ENCODE data around the gene MUCL3. TPM values are rescaled to one million over a fixed set of nuclear protein-coding genes. Genes with fewer than 3 reads are reported as not detected.
"Not testable (repeated sequence)": the region's sequence is repeated elsewhere in the genome, so short reads cannot be mapped to it uniquely, and the experiment has no call there.

Gene MUCL3
- total and polyA plus RNA-seq, 2 donors: not detected

DNA sequence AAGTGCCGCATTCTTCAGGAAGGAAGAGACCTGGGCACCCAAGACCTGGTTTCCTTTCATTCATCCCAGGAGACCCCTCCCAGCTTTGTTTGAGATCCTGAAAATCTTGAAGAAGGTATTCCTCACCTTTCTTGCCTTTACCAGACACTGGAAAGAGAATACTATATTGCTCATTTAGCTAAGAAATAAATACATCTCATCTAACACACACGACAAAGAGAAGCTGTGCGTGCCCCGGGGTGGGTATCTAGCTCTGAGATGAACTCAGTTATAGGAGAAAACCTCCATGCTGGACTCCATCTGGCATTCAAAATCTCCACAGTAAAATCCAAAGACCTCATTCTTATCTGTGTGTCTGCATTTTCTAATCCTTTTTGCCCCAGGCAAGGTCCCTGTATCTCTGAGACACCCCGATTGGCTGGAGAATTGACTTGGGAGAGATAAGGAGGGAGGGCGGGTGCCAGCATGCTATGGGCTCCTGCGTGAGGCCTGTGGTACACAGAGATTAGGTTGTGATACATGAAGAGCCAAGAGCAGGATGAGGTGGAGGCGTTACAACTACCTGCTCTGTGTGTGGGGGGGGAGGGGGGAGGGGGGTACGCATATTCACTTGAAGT, 47.5 kb downstream of the MUCL3 start:
- no peaks in the 10 kb centered on the region for H3K4me1 ChIP-seq (ENCODE audit: insufficient read depth)
- no peak overlapping the region for H3K4me3 ChIP-seq (ENCODE audit: low read depth, low read length)
- no peak for DNase-seq (ENCODE audit: extremely low spot score)
- 58% methylated on average over 9 of the region's 9 CpGs for WGBS
- H3K36me3 ChIP-seq (ENCODE audit: insufficient read depth): no peaks in the 10 kb centered on the region
- no peak overlapping the region for H3K27ac ChIP-seq (ENCODE audit: low read depth)

DNA sequence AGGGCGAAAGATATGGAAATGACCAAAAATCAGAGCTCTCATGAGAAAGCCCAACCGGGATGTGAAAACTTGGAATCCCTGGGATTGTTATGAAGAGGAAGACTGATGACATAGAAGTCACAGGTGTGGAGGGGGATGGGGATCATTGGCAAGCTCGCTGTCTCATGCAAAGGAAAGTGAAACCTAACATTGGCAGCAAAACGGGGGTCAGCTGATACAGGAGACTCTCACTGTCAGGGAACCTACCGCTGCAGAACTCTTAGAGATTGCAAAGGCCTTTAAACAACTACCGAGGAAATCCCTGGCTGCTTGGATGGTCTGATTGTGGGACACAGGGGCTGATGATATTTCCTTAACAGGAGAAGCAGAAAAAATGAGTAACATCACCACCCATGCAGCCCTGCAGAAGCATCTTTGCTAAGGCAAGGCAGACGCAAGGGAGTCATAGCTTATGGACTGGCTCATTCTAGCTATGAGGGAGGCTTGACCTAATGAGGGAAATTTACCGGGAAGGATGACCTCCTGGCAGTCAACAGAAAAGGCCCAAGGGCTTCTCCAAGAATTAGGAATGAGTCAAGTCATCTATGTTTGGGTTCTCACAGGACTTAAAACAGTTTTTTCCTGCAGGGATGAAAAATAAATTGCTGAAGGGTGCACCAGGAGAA, 49.8 kb downstream of the MUCL3 start:
- no peak overlapping the region for H3K4me3 ChIP-seq (ENCODE audit: low read depth, low read length)
- H3K27ac ChIP-seq (ENCODE audit: low read depth): no peak overlapping the region
- 72% methylated on average over 8 of the region's 8 CpGs for WGBS
- H3K36me3 ChIP-seq (ENCODE audit: insufficient read depth): no peaks in the 10 kb centered on the region
- DNase-seq (ENCODE audit: extremely low spot score): no peak
- H3K4me1 ChIP-seq (ENCODE audit: insufficient read depth): no peaks in the 10 kb centered on the region

DNA sequence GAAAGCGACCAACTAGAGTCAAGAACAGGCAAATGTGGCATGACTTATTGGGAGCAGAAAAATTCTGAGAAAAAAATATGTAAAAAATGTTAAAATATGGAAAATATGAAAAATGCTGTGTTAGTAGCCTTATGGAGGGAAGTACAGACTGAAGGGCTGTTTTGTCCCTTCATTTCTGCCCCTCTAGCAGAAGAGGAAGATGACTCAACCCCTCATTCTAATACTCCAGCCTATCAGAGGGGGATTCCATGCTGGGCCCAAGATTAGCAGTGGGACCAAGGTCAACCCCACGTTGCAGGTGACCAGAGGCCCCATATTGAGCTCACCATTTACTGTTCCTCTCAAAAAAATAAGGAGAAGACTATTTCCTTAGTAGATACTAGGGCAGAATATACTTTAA, 51.1 kb downstream of the MUCL3 start:
- Histone ChIP-seq H3K36me3 (ENCODE audit: insufficient read depth) (no peaks in the 10 kb centered on the region), H3K4me3 (ENCODE audit: low read depth, low read length) (no peak overlapping the region), H3K27ac (ENCODE audit: low read depth) (no peak overlapping the region), H3K4me1 (ENCODE audit: insufficient read depth) (no peaks in the 10 kb centered on the region)
- DNase-seq (ENCODE audit: extremely low spot score): no peak
- WGBS: 83% methylated on average over 2 of the region's 2 CpGs

DNA sequence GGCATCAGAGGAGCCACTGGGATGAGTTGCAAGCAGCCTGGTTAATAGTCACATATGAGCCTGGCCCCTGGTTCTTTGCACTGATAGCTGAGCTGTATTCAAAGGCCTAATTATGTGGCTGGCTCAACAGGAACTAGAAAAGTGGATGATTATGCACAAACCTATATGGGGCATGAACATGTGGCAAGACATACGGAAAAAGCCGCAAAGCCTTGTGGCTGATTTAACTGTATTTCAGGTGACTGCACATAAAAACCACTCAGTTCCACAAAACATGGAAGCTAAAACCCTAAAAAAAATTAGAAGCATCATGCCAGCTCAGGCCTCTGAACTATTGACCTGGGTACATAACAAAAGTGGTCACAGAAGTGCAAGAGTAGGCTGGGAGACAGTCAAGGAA, 56.5 kb downstream of the MUCL3 start:
- H3K27ac ChIP-seq (ENCODE audit: low read depth): no peak overlapping the region
- 93% methylated on average over 2 of the region's 2 CpGs for WGBS
- no peak overlapping the region for H3K4me3 ChIP-seq (ENCODE audit: low read depth, low read length)
- no peaks in the 10 kb centered on the region for H3K4me1 ChIP-seq (ENCODE audit: insufficient read depth)
- no peak for DNase-seq (ENCODE audit: extremely low spot score)
- H3K36me3 ChIP-seq (ENCODE audit: insufficient read depth): no peaks in the 10 kb centered on the region

DNA sequence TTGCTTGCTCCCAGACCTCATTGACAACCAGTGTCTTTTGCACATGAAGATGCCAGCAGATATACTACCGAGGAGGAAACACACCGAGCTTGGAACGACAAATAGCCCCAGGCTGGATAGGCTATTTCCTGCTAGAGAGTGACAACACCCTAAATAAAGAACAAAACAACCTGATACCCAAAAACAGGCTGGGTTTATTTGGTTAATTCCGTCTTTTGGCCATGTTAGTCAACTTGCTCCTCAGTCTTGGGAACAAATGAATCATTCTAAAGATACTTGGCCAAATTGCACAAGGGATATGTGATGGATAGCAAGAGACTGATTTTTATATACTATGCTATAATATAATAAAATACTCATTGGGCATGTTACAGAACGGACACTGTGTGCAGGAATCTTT, 58.0 kb downstream of the MUCL3 start:
- Histone ChIP-seq H3K36me3 (ENCODE audit: insufficient read depth) (no peaks in the 10 kb centered on the region), H3K4me1 (ENCODE audit: insufficient read depth) (no peaks in the 10 kb centered on the region), H3K4me3 (ENCODE audit: low read depth, low read length) (no peak overlapping the region), H3K27ac (ENCODE audit: low read depth) (no peak overlapping the region)
- WGBS: 55% methylated on average over 5 of the region's 5 CpGs
- no peak for DNase-seq (ENCODE audit: extremely low spot score)

DNA sequence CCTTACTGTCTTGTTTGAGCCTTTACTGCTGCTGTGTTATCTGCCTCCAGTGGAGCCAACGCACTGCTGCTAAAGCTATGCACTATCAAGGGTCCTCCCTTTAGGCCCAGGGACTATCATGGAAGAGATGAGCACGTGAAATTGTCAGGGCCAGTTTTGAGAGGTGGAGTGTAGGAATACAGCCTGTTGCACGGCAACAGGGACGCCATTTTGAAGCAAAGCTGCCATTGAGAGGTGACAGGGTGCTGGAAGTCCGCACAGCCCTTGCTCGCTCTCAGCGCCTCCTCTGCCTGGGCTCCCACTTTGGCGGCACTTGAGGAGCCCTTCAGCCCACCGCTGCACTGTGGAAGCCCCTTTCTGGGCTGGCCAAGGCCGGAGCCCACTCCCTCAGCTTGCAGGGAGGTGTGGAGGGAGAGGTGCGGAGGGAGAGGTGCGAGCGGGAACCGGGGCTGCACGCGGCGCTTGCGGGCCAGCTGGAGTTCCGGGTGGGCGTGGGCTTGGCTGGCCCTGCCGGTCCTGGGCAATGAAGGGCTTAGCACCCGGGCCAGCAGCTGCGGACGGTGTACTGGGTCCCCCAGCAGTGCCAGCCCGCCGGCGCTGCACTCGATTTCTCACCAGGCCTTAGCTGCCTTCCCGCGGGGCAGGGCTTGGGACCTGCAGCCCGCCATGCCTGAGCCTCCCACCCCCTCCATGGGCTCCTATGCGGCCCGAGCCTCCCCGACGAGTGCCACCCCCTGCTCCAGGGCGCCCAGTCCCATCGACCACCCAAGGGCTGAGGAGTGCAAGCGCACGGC, 59.5 kb downstream of the MUCL3 start:
- H3K27ac ChIP-seq (ENCODE audit: low read depth); H3K4me1 ChIP-seq (ENCODE audit: insufficient read depth); H3K4me3 ChIP-seq (ENCODE audit: low read depth, low read length); H3K36me3 ChIP-seq (ENCODE audit: insufficient read depth); DNase-seq (ENCODE audit: extremely low spot score): not testable (repeated sequence)
- WGBS: 95% methylated on average over 37 of the region's 39 CpGs

DNA sequence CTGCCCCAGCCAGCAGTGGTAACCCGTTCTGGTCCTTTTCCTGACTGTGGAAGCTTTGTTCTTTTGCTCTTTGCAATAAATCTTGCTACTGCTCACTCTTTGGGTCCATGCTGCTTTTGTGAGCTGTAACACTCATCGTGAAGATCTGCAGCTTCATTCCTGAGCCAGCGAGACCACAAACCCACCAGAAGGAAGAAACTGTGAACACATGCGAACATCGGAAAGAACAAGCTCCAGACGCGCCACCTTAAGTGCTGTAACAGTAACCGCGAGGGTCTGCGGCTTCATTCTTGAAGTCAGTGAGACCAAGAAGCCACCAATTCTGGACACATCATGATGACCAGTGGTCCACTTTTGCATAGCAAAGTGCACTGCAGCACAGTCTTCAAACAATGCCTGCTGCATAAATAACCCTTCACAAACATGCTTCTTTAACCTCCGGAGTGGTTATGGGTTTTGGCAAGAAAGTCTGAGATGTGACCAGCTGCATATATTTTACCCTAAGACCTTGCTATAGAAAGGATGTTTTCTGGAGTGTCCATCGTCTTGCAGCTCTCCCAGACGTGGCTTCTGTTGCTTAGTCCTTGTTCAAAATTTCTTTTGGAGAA, 60.6 kb downstream of the MUCL3 start:
- no peaks in the 10 kb centered on the region for H3K4me1 ChIP-seq (ENCODE audit: insufficient read depth)
- H3K4me3 ChIP-seq (ENCODE audit: low read depth, low read length): no peak overlapping the region
- DNase-seq (ENCODE audit: extremely low spot score): no peak
- WGBS: 87% methylated on average over 13 of the region's 13 CpGs
- no peak overlapping the region for H3K27ac ChIP-seq (ENCODE audit: low read depth)
- H3K36me3 ChIP-seq (ENCODE audit: insufficient read depth): no peaks in the 10 kb centered on the region

DNA sequence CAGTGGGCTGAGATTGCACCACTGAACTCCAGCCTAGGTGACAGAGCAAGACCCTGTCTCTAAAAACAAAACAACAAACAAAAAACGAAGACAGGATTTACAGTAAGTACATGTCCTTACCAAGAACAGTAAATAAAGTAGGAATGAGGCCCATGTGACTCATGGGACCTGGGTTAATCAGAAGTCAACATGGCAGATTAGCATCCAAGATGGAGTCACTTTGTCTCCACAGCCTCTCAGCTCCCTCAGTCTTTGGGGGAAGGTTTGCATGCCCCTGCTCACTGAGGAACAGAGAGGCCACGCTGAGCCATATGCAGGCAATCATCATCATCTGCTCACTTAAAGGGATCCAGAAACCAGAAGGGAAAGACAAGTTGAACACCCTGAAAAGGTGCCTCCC, 61.7 kb downstream of the MUCL3 start:
- H3K36me3 ChIP-seq (ENCODE audit: insufficient read depth): no peaks in the 10 kb centered on the region
- no peak for DNase-seq (ENCODE audit: extremely low spot score)
- WGBS: 64% methylated on average over 2 of the region's 2 CpGs
- H3K27ac ChIP-seq (ENCODE audit: low read depth): no peak overlapping the region
- no peak overlapping the region for H3K4me3 ChIP-seq (ENCODE audit: low read depth, low read length)
- no peaks in the 10 kb centered on the region for H3K4me1 ChIP-seq (ENCODE audit: insufficient read depth)

Small RNA genes lying within 50 kb of the gene (small RNA-seq; reads per million reads assigned to genes)
- not detected for gene RF00019

Other genes with a start within 250 kb of the MUCL3 start
- 7.0 TPM for gene NRM, start 250.0 kb upstream of the MUCL3 start, total RNA-seq
- gene NRM, start 250.0 kb upstream of the MUCL3 start, polyA plus RNA-seq: 20.3 TPM
- gene MDC1, start 223.7 kb upstream of the MUCL3 start, total RNA-seq: 9.8 TPM
- gene MDC1, start 223.7 kb upstream of the MUCL3 start, polyA plus RNA-seq: 18.3 TPM
- 376 TPM for gene TUBB, start 220.6 kb upstream of the MUCL3 start, total RNA-seq
- 332 TPM for gene TUBB, start 220.6 kb upstream of the MUCL3 start, polyA plus RNA-seq
- 40.0 TPM for gene FLOT1, start 198.3 kb upstream of the MUCL3 start, total RNA-seq
- 298 TPM for gene FLOT1, start 198.3 kb upstream of the MUCL3 start, polyA plus RNA-seq
- 4.8 TPM for gene IER3, start 196.4 kb upstream of the MUCL3 start, total RNA-seq
- gene IER3, start 196.4 kb upstream of the MUCL3 start, polyA plus RNA-seq: 71.9 TPM
- gene DDR1, start 56.5 kb upstream of the MUCL3 start, total RNA-seq: 33.8 TPM
- 44.7 TPM for gene DDR1, start 56.5 kb upstream of the MUCL3 start, polyA plus RNA-seq
- gene GTF2H4, start 32.8 kb upstream of the MUCL3 start, total RNA-seq: 26.2 TPM
- gene GTF2H4, start 32.8 kb upstream of the MUCL3 start, polyA plus RNA-seq: 25.7 TPM
- 14.4 TPM for gene VARS2, start 26.7 kb upstream of the MUCL3 start, total RNA-seq
- 10.3 TPM for gene VARS2, start 26.7 kb upstream of the MUCL3 start, polyA plus RNA-seq
- gene SFTA2, start 8.8 kb upstream of the MUCL3 start, total RNA-seq: not detected
- not detected for gene SFTA2, start 8.8 kb upstream of the MUCL3 start, polyA plus RNA-seq
- gene MUC21, start 42.7 kb downstream of the MUCL3 start, total RNA-seq: not detected
- not detected for gene MUC21, start 42.7 kb downstream of the MUCL3 start, polyA plus RNA-seq
- gene MUC22, start 69.5 kb downstream of the MUCL3 start, total RNA-seq: not detected
- not detected for gene MUC22, start 69.5 kb downstream of the MUCL3 start, polyA plus RNA-seq
- gene C6orf15, start 171.6 kb downstream of the MUCL3 start, total RNA-seq: not detected
- not detected for gene C6orf15, start 171.6 kb downstream of the MUCL3 start, polyA plus RNA-seq
- gene PSORS1C1, start 173.8 kb downstream of the MUCL3 start, total RNA-seq: 0.48 TPM
- 6.8 TPM for gene PSORS1C1, start 173.8 kb downstream of the MUCL3 start, polyA plus RNA-seq
- not detected for gene CDSN, start 179.5 kb downstream of the MUCL3 start, total RNA-seq
- not detected for gene CDSN, start 179.5 kb downstream of the MUCL3 start, polyA plus RNA-seq
- gene PSORS1C2, start 198.1 kb downstream of the MUCL3 start, total RNA-seq: not detected
- gene PSORS1C2, start 198.1 kb downstream of the MUCL3 start, polyA plus RNA-seq: not detected
- gene CCHCR1, start 216.8 kb downstream of the MUCL3 start, total RNA-seq: 18.2 TPM
- gene CCHCR1, start 216.8 kb downstream of the MUCL3 start, polyA plus RNA-seq: 16.0 TPM
- 12.7 TPM for gene TCF19, start 217.6 kb downstream of the MUCL3 start, total RNA-seq
- 7.9 TPM for gene TCF19, start 217.6 kb downstream of the MUCL3 start, polyA plus RNA-seq
- 3.0 TPM for gene POU5F1, start 229.7 kb downstream of the MUCL3 start, total RNA-seq
- 4.4 TPM for gene POU5F1, start 229.7 kb downstream of the MUCL3 start, polyA plus RNA-seq